Spinal cord (tissue), 10 donors: ENCODE results near the gene THAP8. TPM values are rescaled to one million over a fixed set of nuclear protein-coding genes. Genes with fewer than 3 reads are reported as not detected.
A peak's percentile ranks its signal among the peaks of the same experiment; 100 is the strongest.
"Not testable (repeated sequence)": the region's sequence is repeated elsewhere in the genome, so short reads cannot be mapped to it uniquely, and the experiment has no call there.

ENCODE experiments used
- DNase-seq, 6 donors: peaks; one replicate each; pipeline versions ENCODE4 v3.0.0 to v3.0.0-alpha.2; 2013 to 2015; ENCODE audit warnings: low spot score in 6 of 6, low read depth in 4 of 6
- H3K27ac ChIP-seq: one replicate; pipeline ENCODE4 v1.5.1; 2013; ENCODE audit warnings: low read depth, low read length, control low read depth
- H3K27me3 ChIP-seq: one replicate; pipeline ENCODE4 v1.6.1; 2013; ENCODE audit warnings: low read length; ENCODE audit not compliant: control insufficient read depth, insufficient read depth
- H3K36me3 ChIP-seq: one replicate; pipeline ENCODE4 v1.6.1; 2013; ENCODE audit warnings: low read length; ENCODE audit not compliant: control insufficient read depth, insufficient read depth
- H3K4me1 ChIP-seq: one replicate; pipeline ENCODE4 v1.6.1; 2013; ENCODE audit warnings: low read length; ENCODE audit not compliant: control insufficient read depth, insufficient read depth
- H3K4me3 ChIP-seq: one replicate; pipeline ENCODE4 v1.5.1; 2013; ENCODE audit warnings: low read depth, low read length, control low read depth
- H3K9me3 ChIP-seq: one replicate; pipeline ENCODE4 v1.6.1; 2013; ENCODE audit warnings: low read length; ENCODE audit not compliant: control insufficient read depth, insufficient read depth
- WGBS: methylation state at CpG from one replicate; pipeline ENCODE4 v1.1.5; 2013; ENCODE audit warnings: missing lambda C conversion rate; ENCODE audit not compliant: insufficient coverage; 5-methylcytosine and 5-hydroxymethylcytosine counted together
- polyA plus RNA-seq, 2 donors: library from polyadenylated mRNA; unstranded; fragments of 120-200 nt; gene quantifications; one replicate each; pipeline ENCODE4 v1.2.1, GENCODE V29; 2013; ENCODE audit not compliant: insufficient read length in 2 of 2
- total RNA-seq, 2 donors: library from RNA; depleted of rRNA in 1 of 2; stranded (reverse); fragments of 120-200 nt in 1 of 2; fragments of >200 nt in 1 of 2; gene quantifications; one replicate each; pipeline versions ENCODE4 v1.2.3 to v1.2.4, GENCODE V29; 2013 to 2014
- donor health status: healthy.

The THAP8 gene
- total and polyA plus RNA-seq, 4 donors, result 3.1 to 17.1 (median 11.7) TPM

DNA sequence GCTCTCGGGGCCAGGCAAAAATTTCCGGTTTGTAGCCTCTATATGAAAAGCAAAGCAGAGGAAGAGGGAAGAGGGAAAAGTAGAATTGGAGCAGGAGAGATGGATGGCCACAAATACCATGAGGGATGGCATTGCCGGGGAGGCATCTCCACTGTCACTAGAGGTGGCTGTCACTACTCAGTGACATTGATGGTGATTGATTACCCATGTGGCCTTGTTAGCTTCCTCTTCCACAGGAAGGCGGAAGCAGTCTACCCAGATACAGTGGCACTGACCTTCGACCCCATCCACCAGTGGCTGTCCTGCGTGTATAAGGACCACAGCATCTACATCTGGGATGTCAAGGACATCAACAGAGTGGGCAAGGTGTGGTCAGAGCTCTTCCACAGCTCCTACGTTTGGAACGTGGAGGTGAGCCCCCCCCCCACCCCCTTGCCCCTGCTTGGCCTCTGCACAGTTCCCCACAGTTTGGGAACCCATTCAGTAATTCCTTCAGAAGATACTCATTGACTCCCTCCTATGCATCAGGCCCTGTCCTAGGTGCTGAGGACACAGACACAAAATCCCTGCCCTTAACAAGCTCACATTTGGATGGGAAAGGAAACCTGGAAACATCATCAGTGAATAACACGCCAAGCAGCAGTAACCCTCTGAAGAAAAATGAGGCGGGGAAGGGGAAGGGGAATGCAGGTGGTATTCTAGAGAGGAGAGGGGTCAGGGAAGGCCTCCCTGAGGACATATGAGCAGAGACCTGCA is 19.2 kb upstream of the THAP8 start:
- Histone ChIP-seq H3K36me3 (peaks cover 20% of the 10 kb centered on the region), H3K4me1 (no peaks in the 10 kb centered on the region), H3K27ac (no peak overlapping the region), H3K9me3 (no peaks in the 10 kb centered on the region), H3K27me3 (no peaks in the 10 kb centered on the region), H3K4me3 (no peak overlapping the region)
- 88% methylated on average over 10 of the region's 10 CpGs for WGBS
- DNase-seq, result no peak

DNA sequence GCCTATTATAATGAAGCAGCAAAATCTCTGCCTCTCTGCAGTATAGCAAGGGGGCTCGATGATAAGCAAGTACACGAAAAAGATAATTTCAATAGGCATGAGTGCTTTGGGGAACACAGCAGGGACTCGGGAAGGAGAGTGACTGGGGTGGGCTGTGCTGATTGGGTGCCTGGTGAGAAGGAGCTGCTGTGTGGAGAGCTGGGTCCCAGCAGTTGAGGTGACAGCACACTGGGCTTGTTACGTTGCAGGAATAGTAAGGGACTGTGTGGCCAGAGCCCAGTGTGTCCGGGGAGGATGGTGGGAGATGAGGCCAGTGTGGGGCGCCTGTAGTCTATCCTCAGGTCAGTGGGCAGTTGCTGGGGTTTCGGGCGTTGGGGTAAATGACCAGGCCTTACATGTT is 18.0 kb upstream of the THAP8 start:
- Histone ChIP-seq H3K27ac (no peak overlapping the region), H3K27me3 (no peaks in the 10 kb centered on the region), H3K4me1 (no peaks in the 10 kb centered on the region), H3K4me3 (no peak overlapping the region), H3K36me3 (peaks cover 30% of the 10 kb centered on the region), H3K9me3 (no peaks in the 10 kb centered on the region)
- no peak for DNase-seq
- WGBS, result 91% methylated on average over 8 of the region's 8 CpGs

DNA sequence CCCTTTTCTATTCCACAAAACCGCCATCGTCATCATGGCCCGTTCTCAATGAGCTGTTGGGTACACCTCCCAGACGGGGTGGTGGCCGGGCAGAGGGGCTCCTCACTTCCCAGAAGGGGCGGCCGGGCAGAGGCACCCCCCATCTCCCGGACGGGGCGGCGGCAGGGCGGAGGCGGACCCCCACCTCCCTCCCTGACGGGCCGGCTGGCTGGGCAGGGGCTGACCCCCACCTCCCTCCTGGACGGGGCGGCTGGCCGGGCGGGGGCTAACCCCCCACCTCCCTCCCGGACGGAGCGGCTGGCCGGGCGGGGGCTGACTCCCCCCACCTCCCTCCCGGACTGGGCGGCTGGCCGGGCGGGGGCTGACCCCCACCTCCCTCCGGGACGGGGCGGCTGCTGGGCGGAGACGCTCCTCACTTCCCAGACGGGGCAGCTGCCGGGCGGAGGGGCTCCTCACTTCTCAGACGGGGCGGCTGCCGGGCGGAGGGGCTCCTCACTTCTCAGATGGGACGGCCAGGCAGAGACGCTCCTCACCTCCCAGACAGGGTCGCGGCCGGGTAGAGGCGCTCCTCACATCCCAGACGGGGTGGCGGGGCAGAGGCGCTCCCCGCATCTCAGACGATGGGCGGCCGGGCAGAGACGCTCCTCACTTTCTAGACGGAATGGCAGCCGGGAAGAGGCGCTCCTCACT is 14.9 kb upstream of the THAP8 start:
- H3K4me3 ChIP-seq, H3K27me3 ChIP-seq, H3K4me1 ChIP-seq, H3K27ac ChIP-seq, H3K9me3 ChIP-seq, DNase-seq: not testable (repeated sequence)
- WGBS, result 94% methylated on average over 3 of the region's 57 CpGs
- H3K36me3 ChIP-seq, result peaks cover 39% of the 10 kb centered on the region

DNA sequence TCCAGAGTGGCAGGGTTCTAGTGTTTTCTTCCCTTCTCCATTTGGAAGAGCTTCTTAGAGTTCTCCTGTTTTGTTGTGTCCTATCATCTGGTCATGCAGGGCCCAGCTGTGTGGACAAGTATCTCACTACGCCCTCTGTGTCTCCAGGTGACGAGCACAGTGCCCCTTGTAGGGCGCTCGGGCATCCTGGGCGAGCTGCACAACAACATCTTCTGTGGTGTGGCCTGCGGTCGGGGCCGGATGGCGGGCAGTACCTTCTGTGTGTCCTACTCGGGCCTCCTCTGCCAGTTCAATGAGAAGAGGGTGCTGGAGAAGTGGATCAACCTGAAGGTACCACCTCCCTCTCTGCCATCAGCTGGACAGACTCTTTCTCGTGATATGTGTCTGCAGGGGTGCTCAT is 13.6 kb upstream of the THAP8 start:
- no peak overlapping the region for H3K4me3 ChIP-seq
- DNase-seq, result no peak

DNA sequence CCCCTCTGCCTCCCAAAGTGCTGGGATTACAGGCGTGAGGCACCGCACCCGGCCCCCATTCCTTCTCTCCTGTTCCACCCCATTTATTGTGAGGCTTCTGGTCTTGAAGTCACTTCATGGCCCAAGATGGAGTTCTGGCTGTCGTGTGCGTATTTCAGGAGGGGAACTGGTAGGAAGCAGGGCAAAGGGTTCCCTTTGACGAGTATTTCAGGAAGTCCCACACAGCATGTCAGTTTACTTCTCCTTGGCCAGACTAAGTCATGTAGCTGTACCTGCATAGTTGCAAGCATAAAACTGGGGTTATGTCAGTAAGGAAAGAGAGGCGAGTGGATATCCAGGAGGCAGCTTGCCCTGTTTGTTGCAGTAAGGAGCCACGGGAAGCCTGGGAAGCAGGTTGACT is 10.7 kb upstream of the THAP8 start:
- Histone ChIP-seq H3K27me3 (no peaks in the 10 kb centered on the region), H3K36me3 (peaks cover 34% of the 10 kb centered on the region), H3K27ac (no peak overlapping the region), H3K4me3 (no peak overlapping the region), H3K4me1 (no peaks in the 10 kb centered on the region), H3K9me3 (no peaks in the 10 kb centered on the region)
- DNase-seq, result no peak
- WGBS, result 91% methylated on average over 4 of the region's 8 CpGs

More for the DNA sequence above, 13.6 kb upstream of the THAP8 start:
- no peaks in the 10 kb centered on the region for H3K27me3 ChIP-seq
- no peak overlapping the region for H3K27ac ChIP-seq
- no peaks in the 10 kb centered on the region for H3K4me1 ChIP-seq
- H3K36me3 ChIP-seq, result peaks cover 39% of the 10 kb centered on the region
- 95% methylated on average over 10 of the region's 11 CpGs for WGBS
- no peaks in the 10 kb centered on the region for H3K9me3 ChIP-seq

DNA sequence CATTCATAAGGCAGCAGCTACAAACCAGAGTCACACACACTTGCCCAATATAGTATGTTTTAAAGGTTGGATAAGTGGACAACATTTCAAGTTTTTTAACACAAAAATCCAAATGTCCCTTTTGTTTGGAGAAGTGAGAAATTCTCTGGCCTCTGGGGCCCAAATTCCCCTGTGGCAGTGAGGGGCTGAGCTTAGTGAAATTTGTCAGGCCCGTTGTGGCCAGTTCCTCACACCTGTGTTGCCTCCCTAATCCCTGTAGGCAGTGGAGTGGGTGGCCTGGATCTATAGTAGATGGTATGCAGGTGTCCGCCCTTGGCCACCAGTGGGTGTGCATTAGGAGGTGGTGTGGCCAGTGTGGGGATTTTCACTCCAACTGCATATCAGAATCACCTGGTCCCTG is 7.3 kb upstream of the THAP8 start:
- H3K4me3 ChIP-seq, result no peak overlapping the region
- no peak overlapping the region for H3K27ac ChIP-seq
- no peaks in the 10 kb centered on the region for H3K9me3 ChIP-seq
- no peaks in the 10 kb centered on the region for H3K27me3 ChIP-seq
- DNase-seq, result no peak
- H3K36me3 ChIP-seq, result peaks cover 19% of the 10 kb centered on the region
- WGBS, result 100% methylated on average over 1 of the region's 2 CpGs
- no peaks in the 10 kb centered on the region for H3K4me1 ChIP-seq

DNA sequence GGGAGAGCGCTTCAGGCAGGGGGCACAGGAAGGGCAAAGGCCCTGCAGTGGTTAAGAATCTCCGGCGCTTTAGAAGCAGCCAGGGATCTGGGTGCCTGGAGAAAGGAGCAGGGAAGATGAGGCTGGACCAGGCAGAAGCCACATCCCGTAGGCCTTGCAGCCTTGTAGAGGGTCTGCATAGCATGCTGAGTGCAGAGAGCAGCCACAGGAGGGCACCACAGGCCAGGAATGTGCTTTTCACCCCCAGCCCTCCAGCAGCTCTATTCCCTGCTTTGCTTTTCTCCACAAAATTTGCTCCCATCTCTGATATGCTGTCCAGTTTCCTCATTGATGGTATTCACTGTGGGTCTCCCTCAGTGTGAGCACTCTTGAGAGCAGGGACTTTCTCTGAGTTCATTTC is 6.3 kb upstream of the THAP8 start:
- 88% methylated on average over 4 of the region's 4 CpGs for WGBS
- peak in 2 of 6 donors; percentile 9 to 25 for DNase-seq
- H3K9me3 ChIP-seq, result no peaks in the 10 kb centered on the region
- no peaks in the 10 kb centered on the region for H3K27me3 ChIP-seq
- H3K4me1 ChIP-seq, result peaks cover 5% of the 10 kb centered on the region
- H3K27ac ChIP-seq, result no peak overlapping the region
- H3K4me3 ChIP-seq, result no peak overlapping the region
- H3K36me3 ChIP-seq, result peaks cover 13% of the 10 kb centered on the region

DNA sequence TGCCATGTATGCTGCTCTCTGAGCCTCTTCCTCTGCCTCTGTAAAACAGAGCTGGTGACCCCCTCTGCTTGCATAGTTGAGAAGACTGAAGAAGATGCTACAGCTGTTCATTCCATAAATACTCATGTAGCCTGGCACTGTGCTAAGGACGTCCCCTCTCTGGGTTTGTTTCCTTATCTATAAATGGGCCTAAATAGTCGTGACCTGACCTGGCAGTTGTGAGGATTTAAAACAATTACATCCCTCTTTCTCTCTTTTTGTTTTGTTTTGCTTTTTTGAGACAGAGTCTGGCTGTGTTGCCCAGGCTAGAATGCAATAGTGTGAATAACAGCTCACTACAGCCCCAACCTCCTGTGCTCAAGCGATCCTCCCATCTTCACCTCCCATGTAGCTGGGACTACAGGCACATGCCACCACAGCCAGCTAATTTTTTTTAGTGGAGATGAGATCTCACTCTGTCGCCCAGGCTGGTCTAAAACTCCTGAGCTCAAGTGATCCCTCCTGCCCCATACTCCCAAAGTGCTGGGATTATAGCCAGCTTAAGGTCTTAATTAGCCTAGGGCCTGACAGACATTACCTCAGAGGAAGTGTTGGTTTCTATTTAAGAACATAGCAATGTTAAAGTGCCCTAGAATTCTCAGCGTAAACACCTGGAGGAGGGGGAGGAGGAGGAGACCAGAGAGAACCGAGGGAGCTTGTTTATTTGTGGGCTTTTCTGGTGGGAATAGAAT is 5.3 kb upstream of the THAP8 start:
- H3K4me3 ChIP-seq, result no peak overlapping the region
- H3K4me1 ChIP-seq, result peaks cover 10% of the 10 kb centered on the region
- H3K27ac ChIP-seq, result no peak overlapping the region
- H3K9me3 ChIP-seq, result no peaks in the 10 kb centered on the region
- peaks cover 13% of the 10 kb centered on the region for H3K36me3 ChIP-seq
- 100% methylated on average over 1 of the region's 6 CpGs for WGBS
- H3K27me3 ChIP-seq, result no peaks in the 10 kb centered on the region
- DNase-seq, result no peak

DNA sequence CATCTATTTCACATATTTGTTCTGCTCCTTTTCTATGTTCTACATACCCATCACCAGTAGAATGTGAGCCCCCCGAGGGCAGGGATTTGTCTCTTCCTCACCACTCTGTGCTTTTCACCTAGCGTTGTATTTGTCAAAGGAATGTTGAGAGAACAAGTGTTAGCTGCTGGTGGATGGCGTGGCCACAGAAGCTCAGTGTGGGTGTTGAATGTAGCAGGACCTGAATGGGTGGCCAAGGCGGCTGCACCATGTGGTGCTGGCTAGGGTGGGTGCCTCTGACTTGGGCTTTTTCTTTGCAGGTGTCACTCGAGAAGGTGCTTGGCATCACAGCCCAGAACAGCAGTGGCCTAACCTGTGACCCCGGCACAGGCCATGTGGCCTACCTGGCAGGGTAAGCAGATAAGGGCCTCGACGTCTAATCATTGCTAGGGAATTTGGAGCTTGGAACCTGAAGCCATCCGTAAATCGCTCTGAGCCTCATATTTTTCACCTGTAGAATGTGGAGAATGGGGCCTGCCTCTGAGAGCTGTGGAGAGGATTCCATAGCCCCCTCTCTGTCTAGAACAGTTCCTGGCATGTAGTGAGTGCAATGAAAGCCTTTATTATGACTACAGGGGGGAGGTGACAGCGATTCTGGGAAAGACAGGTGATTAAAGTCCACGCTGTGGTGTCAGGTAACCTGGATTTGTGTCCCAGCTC is 4.5 kb upstream of the THAP8 start:
- Histone ChIP-seq H3K27me3 (no peaks in the 10 kb centered on the region), H3K4me1 (peaks cover 13% of the 10 kb centered on the region), H3K36me3 (peaks cover 13% of the 10 kb centered on the region), H3K27ac (no peak overlapping the region), H3K9me3 (no peaks in the 10 kb centered on the region), H3K4me3 (no peak overlapping the region)
- DNase-seq, result no peak
- 89% methylated on average over 11 of the region's 12 CpGs for WGBS
